ENCODE data around the gene MYL9.

DNA sequence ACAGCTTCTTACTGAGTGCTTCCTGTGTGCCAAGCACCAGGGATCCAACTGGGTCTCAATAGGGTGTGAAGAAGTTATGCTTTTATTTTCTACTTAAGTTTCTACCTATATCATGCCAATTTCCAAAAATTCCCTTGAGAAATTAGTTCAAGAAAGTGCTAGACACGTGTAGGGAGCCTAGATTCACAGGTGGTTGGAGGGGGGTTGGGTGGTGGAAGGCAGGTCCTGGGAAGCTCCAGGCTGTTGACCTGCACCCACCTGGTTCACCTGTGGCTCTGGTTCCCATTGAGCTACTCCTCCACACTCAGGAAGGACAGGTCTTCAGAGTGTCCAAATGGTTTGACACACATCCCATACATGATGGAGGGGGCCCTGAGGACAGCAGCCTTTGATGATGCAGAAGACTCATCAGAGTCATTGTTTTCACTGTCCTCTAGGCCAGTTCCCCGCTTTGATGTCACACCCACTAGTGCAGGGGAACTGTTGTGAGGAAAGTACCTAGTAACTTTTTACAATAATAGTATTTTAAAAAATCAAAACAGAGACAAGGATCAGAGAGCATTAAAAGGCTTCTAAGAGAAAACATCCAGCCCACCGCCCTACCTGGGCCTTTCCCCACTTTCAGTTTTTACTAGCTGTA lies 39.8 kb upstream of the MYL9 start:
- TF ChIP-seq POLR2AphosphoS5 (IDR thresholded peaks at IDR 0.05; ENCODE audit: low read depth, low read length) (no peak), POLR2A (IDR thresholded peaks at IDR 0.05; ENCODE audit: low read depth, low read length) (no peak)

Measured in GM12892 (cell line).